Ishikawa (cell line): ENCODE results near the gene MRPS6.

Source experiments
- CREB1 ChIP-seq: IDR thresholded peaks from 2 replicates; pipeline ENCODE4 v1.6.1; 2012; ENCODE audit warnings: low read depth
- EGR1 ChIP-seq: IDR thresholded peaks from 2 replicates; pipeline ENCODE4 v1.6.1; 2012
- EP300 ChIP-seq: IDR thresholded peaks from 2 replicates; pipeline ENCODE4 v1.6.1; 2012; ENCODE audit warnings: borderline replicate concordance
- NFIC ChIP-seq: IDR thresholded peaks from 2 replicates; pipeline ENCODE4 v1.6.1; 2012
- RAD21 ChIP-seq: IDR thresholded peaks from 2 replicates; pipeline ENCODE4 v1.6.1; 2012; ENCODE audit warnings: low read depth
- TAF1 ChIP-seq: IDR thresholded peaks from 2 replicates; pipeline ENCODE4 v1.6.1; 2012; ENCODE audit warnings: low read depth, mild to moderate bottlenecking
- TCF12 ChIP-seq: IDR thresholded peaks from 2 replicates; pipeline ENCODE4 v1.6.1; 2012; ENCODE audit warnings: low read depth
- TEAD4 ChIP-seq: IDR thresholded peaks from 2 replicates; pipeline ENCODE4 v1.6.1; 2012
- YY1 ChIP-seq: IDR thresholded peaks from 2 replicates; pipeline ENCODE4 v1.6.1; 2012; ENCODE audit warnings: low read depth
- TF ChIP-seq, protein P1 (sequence below): IDR thresholded peaks from 2 replicates; pipeline ENCODE4 v1.6.1; 2012; ENCODE audit warnings: low read depth, mild to moderate bottlenecking
- TF ChIP-seq, protein P2 (sequence below): IDR thresholded peaks from 2 replicates; pipeline ENCODE4 v1.6.1; 2012
- TF ChIP-seq, protein P3 (sequence below): IDR thresholded peaks from 2 replicates; pipeline ENCODE4 v1.6.1; 2012

DNA sequence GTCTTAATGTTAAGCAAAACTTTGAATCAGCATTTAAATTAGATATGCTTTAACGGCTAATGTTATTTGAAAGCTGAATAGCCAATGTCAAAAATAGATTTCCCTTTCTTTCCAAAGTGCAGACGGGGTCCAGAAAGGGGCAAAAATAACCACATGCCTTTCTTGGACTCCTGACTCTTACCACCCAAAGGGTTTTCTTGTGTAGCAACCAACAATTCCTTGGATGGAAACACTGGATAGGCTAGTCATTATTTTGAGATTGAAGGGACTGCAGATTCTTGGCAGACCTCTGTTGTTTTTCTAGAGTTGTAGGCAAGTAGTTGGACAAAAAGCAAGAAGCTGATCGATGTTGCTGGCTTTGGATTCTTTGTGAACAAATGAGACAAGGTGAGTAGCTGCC, 107.0 kb downstream of the MRPS6 start:
- TF ChIP-seq EGR1: no peak
- TF ChIP-seq YY1: no peak
- TF ChIP-seq, protein P1, sequence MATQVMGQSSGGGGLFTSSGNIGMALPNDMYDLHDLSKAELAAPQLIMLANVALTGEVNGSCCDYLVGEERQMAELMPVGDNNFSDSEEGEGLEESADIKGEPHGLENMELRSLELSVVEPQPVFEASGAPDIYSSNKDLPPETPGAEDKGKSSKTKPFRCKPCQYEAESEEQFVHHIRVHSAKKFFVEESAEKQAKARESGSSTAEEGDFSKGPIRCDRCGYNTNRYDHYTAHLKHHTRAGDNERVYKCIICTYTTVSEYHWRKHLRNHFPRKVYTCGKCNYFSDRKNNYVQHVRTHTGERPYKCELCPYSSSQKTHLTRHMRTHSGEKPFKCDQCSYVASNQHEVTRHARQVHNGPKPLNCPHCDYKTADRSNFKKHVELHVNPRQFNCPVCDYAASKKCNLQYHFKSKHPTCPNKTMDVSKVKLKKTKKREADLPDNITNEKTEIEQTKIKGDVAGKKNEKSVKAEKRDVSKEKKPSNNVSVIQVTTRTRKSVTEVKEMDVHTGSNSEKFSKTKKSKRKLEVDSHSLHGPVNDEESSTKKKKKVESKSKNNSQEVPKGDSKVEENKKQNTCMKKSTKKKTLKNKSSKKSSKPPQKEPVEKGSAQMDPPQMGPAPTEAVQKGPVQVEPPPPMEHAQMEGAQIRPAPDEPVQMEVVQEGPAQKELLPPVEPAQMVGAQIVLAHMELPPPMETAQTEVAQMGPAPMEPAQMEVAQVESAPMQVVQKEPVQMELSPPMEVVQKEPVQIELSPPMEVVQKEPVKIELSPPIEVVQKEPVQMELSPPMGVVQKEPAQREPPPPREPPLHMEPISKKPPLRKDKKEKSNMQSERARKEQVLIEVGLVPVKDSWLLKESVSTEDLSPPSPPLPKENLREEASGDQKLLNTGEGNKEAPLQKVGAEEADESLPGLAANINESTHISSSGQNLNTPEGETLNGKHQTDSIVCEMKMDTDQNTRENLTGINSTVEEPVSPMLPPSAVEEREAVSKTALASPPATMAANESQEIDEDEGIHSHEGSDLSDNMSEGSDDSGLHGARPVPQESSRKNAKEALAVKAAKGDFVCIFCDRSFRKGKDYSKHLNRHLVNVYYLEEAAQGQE: no peak
- TF ChIP-seq CREB1: no peak
- no peak for TF ChIP-seq TEAD4
- TF ChIP-seq, protein P2, sequence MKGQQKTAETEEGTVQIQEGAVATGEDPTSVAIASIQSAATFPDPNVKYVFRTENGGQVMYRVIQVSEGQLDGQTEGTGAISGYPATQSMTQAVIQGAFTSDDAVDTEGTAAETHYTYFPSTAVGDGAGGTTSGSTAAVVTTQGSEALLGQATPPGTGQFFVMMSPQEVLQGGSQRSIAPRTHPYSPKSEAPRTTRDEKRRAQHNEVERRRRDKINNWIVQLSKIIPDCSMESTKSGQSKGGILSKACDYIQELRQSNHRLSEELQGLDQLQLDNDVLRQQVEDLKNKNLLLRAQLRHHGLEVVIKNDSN: no peak
- TF ChIP-seq EP300: no peak
- no peak for TF ChIP-seq TCF12
- TF ChIP-seq RAD21: no peak
- TF ChIP-seq, protein P3, sequence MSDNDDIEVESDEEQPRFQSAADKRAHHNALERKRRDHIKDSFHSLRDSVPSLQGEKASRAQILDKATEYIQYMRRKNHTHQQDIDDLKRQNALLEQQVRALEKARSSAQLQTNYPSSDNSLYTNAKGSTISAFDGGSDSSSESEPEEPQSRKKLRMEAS: no peak
- TF ChIP-seq TAF1: no peak
- TF ChIP-seq NFIC: no peak
